GM04504 (cell line): Measurements from ENCODE around the gene CBLL1.

Source experiments
- DNase-seq: peaks from one replicate; pipeline ENCODE4 v3.0.0-alpha.2; 2012; ENCODE audit warnings: low read depth

The CBLL1 gene, protein sequence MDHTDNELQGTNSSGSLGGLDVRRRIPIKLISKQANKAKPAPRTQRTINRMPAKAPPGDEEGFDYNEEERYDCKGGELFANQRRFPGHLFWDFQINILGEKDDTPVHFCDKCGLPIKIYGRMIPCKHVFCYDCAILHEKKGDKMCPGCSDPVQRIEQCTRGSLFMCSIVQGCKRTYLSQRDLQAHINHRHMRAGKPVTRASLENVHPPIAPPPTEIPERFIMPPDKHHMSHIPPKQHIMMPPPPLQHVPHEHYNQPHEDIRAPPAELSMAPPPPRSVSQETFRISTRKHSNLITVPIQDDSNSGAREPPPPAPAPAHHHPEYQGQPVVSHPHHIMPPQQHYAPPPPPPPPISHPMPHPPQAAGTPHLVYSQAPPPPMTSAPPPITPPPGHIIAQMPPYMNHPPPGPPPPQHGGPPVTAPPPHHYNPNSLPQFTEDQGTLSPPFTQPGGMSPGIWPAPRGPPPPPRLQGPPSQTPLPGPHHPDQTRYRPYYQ

DNA sequence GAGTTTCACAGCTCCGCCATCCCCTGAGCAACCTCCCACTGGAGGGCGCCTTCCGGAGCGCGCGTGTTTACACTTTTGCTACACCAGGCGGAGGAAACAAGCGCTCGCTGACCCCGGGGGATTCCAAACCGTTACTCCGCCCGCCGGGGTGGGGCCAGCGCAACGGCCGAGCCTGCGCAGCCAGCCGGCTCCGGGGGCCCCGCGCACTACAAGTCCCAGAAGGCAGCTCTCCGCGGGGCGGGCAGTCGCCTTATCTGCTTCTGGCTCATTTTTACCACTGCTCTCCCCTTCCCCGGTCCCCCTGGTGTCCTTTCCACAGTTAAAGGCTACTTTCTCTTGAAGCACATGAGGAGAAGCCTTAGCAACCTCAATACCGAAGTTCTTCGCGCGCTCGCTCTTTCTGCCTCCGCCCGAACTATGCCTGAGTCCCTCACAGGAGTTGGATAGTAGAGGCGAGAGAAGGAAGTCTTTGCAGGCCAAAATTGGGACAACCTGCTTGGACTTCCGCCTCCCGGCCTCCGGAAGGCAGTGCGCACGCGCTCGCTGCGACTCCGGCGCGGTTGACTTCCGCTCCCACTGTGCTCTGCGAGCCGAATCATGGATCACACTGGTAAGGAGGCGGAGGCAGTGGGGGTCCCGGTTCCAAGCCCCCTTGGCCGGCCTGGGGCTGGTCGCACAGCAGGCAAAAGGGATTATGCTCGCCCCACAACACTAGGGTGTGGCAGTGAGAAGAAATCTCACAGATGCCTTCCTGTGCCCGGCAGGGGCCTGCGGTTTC is at the start of gene CBLL1:
TSS of gene CBLL1 (plus strand) at position 576 of the 778 bp plus-strand sequence. CDS start at position 598, 22 bp downstream.
- peak; percentile 91 for DNase-seq

DNA sequence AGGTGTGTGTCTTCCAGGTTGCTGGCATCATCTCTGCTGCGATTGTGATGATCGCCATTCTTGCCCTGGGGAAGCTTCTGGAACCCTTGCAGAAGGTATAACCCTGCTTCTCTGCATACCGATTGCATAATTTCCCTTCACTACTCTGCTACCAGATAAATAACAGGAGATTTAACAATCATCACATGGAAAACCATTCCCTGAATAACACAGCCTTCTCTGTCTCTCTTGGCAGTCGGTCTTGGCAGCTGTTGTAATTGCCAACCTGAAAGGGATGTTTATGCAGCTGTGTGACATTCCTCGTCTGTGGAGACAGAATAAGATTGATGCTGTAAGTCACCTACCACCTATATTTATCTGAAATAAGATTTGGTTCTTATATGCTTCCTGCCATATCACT is 49.6 kb upstream of the CBLL1 start:
- DNase-seq, result no peak

DNA sequence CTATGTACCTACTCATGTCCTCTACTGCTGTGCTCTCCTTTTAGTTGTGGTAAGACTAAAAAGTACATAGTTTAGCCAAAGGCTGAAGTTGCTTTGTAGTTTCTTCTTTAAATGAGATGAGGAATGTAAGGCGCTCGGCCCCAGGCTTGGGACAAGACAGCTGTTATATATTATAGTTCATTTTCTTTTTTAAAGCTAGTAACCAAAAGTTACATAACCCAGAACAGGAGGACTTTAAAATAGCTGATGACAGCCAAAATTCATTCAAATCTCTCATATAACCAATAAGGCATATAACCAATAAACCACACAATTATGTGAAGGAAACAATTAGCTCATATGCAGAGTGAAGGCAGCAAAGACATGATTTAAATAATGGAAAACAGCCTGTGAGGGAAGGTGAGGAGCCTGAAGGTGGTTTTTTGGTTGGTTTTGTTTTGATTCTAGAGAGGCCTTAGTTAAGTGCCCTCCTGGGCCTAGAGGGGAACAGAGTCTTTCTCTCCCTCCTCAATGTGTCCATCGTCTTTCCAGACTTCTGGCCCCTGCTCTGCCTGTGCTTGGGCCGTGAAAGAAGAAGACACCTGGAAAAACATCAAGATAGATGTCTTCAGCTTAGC is 47.5 kb upstream of the CBLL1 start:
- no peak for DNase-seq

DNA sequence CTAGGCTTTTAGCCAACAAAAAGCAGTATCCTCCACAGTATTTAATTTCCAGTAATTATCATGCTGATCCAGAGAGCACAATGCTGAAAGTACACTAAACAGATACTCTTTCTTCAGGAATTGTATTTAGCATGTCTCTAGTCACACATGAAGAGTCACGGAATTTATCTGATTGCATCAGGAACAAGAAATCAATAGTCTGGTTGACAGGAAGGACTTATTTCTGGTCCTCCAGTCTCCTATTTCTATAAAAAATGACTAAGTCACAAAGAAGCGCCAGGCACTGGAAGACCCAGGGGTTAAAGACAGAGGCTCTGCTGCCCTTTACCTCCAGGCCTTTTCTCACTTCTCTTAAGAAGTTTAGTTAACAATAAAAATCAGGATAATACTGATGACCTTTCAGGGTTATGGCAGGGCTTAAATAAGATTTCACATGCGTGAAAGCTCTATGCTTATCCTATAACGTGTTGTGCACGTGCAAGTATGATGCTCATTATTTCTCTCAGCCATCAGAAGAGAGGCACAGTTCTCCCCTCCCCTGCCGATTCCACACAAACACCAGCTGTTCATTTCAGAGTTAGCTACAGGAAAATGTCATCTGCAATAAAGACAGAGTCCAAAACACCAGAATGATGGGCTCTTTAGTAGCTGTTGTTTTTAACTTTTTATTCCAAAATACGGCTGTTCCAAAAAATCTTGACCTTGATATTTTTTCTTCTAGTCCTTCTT is 46.5 kb upstream of the CBLL1 start:
- DNase-seq, result no peak

DNA sequence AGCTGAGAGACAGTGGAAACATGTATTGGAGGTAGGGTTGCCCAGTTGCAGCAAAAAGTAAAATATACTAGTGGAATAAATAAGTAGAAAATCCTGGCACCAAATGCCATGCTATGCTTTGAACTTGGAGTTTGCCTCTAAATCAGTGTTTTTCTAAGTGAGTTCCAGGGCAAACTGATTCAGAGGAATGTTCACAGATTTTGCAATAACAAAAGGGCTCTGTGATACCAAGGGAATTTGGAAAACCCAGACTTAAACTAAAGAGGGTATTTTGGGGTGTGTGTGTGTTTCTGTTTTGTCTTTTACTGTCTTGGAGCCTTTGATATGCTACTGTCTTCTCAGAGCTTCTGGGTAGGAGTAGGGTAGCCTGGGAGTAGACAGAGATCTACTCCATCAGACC is 43.4 kb upstream of the CBLL1 start:
- no peak for DNase-seq

DNA sequence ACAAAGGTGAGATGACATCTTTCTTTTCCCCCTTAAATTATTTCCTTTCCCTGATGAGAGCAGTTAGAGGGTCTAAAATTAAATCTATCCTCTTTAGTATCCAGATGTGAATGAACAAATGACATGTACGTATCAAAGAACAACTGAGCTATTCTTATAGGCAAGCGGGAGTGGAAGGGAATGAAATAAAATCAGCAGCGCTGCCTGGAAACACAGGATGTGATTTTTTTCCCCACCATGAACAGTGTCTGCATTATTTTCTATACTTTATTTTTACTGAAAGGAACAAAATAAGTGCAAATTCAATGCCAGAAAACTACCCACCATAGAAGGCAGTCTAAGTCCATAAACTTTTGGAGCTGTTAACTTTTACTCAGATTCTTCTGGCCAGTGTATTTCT is 42.8 kb upstream of the CBLL1 start:
- DNase-seq, result no peak

DNA sequence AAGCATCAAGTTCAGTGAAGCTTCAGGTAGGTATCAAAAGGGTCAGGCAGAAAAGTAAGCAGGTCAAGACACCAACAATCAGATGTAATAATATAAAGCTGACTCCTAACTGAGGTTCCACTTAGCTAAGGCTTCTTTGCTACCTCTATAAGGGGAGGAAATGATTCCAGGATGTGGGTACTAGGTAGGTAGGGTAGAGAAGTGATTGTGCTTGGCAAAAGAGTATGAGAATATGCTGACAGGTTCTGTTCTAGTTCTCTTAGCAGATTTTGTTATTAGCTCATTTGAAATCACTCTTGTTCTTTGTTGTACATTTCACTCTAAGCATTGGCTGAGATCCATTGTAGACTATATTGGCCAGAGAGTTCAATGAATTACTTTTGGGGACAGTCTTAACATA is 40.7 kb upstream of the CBLL1 start:
- DNase-seq, result no peak

DNA sequence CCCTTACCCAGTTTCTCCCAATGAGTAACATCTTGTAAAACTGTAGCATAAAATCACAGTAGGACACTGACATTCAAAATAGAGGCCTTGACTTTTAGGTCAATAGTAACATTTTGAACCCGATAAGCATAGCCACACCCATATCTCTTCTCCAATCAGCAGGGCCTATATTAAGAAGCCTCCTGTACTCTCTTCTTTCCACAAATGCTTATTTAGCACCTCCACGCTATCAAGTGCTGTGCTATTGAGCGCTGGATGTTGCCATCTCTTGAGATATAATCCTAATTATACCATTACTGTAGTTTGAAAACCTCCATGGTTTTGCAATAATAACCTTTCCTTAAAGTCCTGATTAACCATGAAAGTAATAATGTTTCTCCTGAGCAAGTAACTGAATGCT is 40.1 kb upstream of the CBLL1 start:
- DNase-seq, result no peak

DNA sequence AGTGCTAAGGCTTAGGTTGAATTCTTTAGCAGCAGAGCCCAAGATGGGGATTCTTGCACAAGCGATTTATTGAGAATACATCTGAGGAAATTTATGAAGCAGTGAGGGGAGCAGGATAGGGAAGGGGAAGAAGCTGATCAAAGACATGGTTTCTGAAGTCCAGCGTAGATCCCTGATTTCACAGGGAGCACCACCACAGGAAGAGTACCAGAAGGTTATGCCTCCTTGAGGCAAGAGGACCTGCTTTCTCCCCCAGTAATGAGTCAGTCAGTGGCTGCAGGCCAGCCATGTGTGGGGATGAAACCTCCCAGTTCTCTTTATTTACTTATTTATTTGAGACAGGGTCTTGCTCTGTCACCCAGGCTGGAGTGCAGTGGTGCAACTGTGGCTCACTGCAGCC is 35.0 kb upstream of the CBLL1 start:
- DNase-seq, result no peak

DNA sequence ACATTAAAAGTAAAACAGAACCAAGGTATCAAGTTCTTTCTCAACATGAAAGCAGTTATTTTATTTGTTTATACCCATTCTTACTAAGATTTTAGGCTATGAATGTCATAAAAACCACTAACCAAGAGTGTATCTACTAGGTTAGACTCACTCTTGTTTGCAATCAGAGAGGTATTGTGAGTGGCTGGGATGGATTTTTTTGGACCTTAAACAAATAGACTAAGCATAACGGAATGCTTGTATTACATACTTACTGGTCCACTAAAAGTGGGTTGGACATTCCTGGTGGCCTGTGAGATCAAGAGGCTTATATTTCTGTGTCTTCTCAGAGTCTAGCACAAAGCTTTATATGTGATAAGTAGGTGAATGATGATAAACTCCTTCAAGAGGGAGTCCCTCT is 32.6 kb upstream of the CBLL1 start:
- no peak for DNase-seq

DNA sequence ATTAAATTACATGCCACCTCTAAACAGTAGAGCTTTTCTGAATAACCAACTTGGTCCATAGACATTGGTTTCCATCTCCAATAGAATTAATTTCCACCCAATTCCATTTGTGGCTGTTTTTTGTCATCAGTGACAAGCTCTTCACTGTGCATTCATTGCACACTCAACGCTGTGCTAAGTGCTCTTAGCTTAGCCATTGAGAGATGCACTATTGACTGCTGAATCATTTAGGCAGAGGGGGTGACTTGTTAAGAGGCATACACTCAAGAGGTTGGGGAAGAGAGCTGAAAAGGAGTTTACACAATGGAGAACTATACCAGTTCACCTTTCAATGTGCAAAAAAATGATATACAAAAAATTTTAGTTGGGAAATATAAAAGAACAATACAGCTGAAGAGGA is 31.9 kb upstream of the CBLL1 start:
- DNase-seq, result no peak

DNA sequence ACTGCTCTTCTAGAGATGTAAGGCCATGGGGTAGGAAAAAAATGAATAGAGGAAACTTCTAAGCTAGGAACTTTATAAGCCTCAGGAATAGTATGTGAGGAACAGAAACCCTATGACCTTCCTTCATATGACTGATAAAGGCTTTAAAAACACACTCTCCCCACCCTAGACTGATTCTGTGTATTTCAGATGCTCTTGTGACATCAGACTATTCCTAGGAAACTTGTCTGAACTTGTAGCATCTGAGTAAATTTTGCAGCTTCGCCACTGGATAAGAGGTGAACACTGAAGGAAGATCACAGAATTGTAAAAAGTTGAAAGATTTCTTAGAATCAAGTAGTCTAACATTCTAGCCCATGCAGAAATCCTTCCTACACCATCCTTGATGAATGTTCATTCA is 31.0 kb upstream of the CBLL1 start:
- no peak for DNase-seq

DNA sequence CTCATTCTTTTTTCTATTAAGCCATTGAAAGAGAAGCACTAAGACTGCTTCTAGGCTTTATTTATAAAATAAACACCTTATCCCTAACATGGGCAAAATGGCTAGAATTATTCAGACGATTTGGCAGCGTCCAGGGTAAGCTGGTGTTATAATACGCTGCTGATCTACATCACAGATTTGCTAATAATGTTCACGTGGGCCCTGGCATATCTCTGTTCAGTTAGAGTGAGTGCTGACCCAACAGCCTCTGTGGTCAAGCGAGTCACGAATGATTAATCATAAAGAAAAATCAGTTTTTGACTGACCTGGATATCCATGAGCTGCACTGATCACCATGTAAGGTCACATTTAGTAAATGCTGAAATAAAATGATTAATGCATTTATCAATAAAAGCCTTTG is 28.4 kb upstream of the CBLL1 start:
- no peak for DNase-seq

DNA sequence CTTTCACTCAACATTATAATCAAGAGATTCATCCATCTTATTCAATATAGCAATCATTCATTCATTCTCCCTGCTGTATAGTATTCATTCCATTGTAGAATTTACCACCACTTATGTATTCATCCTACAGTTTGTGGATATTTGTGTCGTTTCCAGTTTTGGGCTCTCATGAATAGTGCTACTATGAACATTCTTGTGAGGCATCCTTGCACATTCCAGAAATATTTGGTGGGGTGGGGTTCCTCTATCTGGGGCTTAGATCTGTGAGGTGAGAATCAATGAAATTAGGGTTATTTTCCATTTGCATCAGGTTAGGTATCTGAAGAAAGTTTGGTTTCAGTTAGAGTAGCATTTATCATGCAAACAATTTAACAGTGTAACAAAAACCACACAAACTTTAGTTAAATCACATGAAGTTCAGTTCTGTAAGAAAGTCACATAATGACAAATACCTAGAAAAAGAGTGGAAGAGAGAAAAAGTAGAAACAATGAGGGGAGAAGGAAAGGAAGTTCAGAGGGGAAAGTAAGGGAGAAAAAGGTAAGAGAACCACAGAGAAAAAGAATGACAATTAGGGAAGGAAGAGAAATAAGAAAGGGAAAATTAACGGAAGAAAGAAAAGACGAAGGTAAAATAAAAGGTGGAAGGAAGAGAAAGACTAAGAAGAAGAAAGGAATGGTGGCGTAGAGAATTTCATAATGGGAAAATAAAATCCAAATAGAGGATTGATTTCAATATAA is 25.3 kb upstream of the CBLL1 start:
- no peak for DNase-seq

DNA sequence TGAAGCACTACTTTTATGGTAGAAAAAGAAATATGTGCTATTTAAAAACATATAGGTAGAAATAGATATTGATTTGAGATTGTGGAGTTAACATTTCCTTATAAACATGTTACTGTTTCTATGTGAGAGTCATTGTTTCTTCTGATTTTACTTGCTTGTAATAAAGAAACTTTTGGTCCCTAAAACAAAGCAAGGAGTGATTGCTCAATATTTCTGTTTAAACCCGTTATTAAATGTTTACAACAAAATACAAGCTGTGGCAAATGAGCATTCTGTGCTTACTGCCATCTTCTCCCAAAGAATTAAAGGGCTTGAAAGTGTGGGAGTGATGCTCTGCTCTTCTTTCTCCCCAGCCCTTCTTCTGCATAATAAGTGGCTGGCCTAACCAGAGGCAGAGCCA is 22.7 kb upstream of the CBLL1 start:
- no peak for DNase-seq

DNA sequence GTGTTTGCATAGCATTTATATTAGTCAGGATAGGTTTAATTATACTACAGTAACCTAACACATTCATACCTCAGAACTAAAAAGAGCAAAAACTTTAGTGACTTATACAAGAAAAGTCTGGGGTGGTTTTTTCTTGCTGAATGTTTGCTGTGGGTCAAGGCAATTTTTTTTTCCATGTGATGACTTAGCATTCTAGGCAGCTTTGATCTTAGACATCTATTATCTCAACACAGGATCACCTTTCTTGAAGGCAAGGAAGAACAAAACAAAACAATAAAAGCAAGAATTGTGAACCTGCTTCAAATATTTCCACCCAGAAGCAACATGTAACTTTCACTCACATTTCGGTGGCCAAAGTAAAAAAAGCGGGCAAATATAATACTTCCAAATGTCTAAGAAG is 20.7 kb upstream of the CBLL1 start:
- no peak for DNase-seq

DNA sequence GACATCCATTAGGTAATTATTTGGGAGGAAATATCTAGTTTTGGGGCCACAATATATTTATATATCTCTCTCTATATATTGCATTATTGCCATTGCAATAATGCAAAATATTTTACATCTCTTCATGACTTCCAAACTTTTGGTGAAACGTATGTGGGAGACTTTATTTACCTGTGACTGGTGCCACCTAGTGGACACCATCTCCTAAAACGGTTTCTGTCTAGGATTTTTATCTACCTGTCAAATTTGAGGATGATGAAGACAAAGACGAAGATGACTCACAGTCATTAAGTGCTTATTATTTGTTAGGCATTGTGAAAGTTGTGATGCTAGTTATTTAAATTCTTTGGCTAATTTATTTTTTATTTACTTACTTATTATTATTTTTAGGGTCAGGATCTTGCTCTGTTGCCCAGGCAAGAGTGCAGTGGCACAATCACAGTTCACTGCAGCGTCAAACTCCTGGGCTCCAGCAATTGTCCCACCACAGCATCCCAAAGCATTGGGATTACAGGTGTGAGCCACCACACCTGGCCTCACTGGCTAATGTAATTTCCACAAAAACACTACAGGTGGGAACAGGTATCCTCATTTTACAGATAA is 18.7 kb upstream of the CBLL1 start:
- no peak for DNase-seq

DNA sequence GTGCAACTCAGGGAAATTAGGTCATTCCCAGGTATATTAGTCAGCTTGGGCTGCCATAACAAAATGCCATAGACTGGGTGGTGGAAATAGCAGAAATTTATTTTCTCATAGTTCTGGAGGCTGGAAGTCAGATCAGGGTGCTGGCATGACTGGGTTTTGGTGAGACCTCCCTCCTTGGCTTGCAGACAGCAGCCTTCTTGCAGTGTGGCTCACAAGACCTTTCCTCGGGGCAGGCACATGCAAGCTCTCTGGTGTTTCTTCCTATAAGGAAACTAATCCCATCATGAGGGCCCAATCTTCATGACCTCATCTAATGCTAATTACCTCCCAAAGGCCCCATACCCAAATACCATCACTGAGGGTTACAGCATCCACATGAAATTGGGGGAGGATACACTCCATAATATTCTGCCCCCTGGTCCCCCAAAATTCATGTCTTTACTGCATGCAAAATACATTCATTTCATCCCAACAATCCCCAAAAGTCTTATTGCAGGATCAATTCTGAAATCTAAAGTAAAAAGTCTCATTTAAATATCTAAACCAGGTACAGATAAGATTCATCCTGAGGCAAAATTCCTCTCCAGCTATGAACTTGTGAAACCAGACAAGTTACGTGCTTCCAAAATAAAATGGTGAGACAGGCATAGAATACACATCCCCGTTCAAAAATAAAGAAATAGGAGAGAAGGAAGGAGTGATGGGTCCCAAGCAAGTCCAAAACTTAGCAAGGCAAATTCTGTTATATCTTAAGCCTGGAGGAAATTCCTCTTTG is 17.4 kb upstream of the CBLL1 start:
- DNase-seq, result no peak

DNA sequence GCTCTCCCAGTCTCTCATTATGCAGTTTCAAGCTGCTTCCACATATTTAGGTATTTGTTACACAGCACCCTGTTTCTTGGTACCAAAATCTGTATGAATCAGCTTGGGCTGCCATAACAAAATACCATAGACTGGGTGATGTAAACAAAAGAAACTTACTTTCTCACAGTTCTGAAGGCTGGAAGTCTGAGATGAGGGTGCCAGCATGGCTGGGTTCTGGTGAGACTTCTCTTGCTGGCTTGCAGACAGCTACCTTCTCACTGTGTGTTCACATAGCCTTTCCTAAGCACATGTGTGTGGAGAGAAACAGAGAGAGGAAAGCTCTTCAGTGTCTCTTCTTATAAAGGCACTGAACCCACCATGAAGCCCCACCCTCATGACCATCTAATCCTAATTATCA is 15.7 kb upstream of the CBLL1 start:
- DNase-seq, result no peak
